Panc1 (cell line): ENCODE results near the gene RFX2. TPM values are rescaled to one million over a fixed set of nuclear protein-coding genes. Genes with fewer than 3 reads are reported as not detected.

Experiments used
- ATAC-seq: fragments of 200-7000 bp; cut with Tn5 transposase; 2 replicates; pipeline ENCODE4 v1.9.1; 2020; ENCODE audit warnings: mild to moderate bottlenecking, moderate library complexity
- BruUV-seq: library from RNA; stranded (reverse); fragments of 400-500 nt; replicated peaks from 2 replicates; lab custom pipeline; 2021; lab: Mats Ljungman, UMichigan
- CTCF ChIA-PET: fragments of 300-600 bp; sonication (Branson Sonifier 250); formaldehyde crosslinking; loops from one replicate; lab custom pipeline; 2022; ENCODE audit warnings: antibody characterized with exemption; lab: Charles Lee
- POLR2A ChIA-PET: fragments of 300-600 bp; sonication (Branson Sonifier 250); formaldehyde crosslinking; loops from one replicate; lab custom pipeline; 2022; ENCODE audit warnings: antibody characterized with exemption; lab: Charles Lee
- DNase-seq: peaks from one replicate; pipeline ENCODE4 v3.0.0-alpha.2; 2010; ENCODE audit warnings: low read depth, low spot score
- H3K27ac ChIP-seq: 2 replicates; pipeline ENCODE4 v1.5.1; 2011; ENCODE audit warnings: mild to moderate bottlenecking, low read length, inconsistent platforms
- H3K27me3 ChIP-seq: fragments of 200-500 bp; sonication (Bioruptor generic); 2 replicates; pipeline ENCODE4 v1.6.0; 2014; ENCODE audit warnings: low read length, inconsistent platforms; ENCODE audit not compliant: control insufficient read depth, insufficient read depth
- H3K36me3 ChIP-seq: fragments of 200-500 bp; sonication (Bioruptor generic); 2 replicates; pipeline ENCODE4 v1.5.1; 2014; ENCODE audit warnings: inconsistent platforms, mild to moderate bottlenecking, low read length, moderate library complexity; ENCODE audit not compliant: control insufficient read depth, insufficient read depth
- H3K4me1 ChIP-seq: 2 replicates; pipeline ENCODE4 v1.5.1; 2011; ENCODE audit warnings: inconsistent platforms, mild to moderate bottlenecking, low read length, moderate library complexity; ENCODE audit not compliant: control insufficient read depth, insufficient read depth
- H3K4me3 ChIP-seq, 2 experiments: 2 replicates each; pipeline ENCODE4 v1.5.1; 2011 to 2012; ENCODE audit warnings: low read depth in 2 of 2, low read length in 2 of 2, mild to moderate bottlenecking in 2 of 2, inconsistent platforms in 1 of 2, moderate library complexity in 1 of 2
- H3K9me3 ChIP-seq: fragments of 200-500 bp; sonication (Bioruptor generic); 2 replicates; pipeline ENCODE4 v1.5.1; 2014; ENCODE audit warnings: low read depth, mild to moderate bottlenecking, inconsistent platforms, low read length, moderate library complexity; ENCODE audit not compliant: control insufficient read depth, insufficient read depth
- POLR2AphosphoS5 ChIP-seq: IDR thresholded peaks from 2 replicates; pipeline ENCODE4 v1.6.1; 2012; ENCODE audit warnings: mild to moderate bottlenecking, low read depth, low read length, moderate library complexity
- SIN3A ChIP-seq: IDR thresholded peaks from 2 replicates; pipeline ENCODE4 v1.6.1; 2012; ENCODE audit warnings: low read depth, mild to moderate bottlenecking, low read length, moderate library complexity, borderline replicate concordance; ENCODE audit not compliant: insufficient read depth
- TCF7L2 ChIP-seq: IDR thresholded peaks from 2 replicates; pipeline ENCODE4 v1.6.1; 2011; ENCODE audit warnings: mild to moderate bottlenecking, low read depth, low read length, inconsistent platforms
- in situ Hi-C: cut with HindIII; loops from 2 replicates; pipeline ENCODE4 v1.10.0; 2016; ENCODE audit warnings: low sequenced_read_pairs, low pct_unique_long_range_greater_than_20kb
- intact Hi-C: fragments of 100-400 bp; cut with micrococcal nuclease; formaldehyde crosslinking; loops from one replicate; pipeline ENCODE4 v1.10.0; 2022; ENCODE audit not compliant: unreplicated experiment
- total RNA-seq: library from RNA; stranded (reverse); gene quantifications from one replicate; pipeline ENCODE4 v1.2.1, GENCODE V29; 2021; ENCODE audit not compliant: unreplicated experiment
- TF ChIP-seq, protein P1 (sequence below), 2 experiments: IDR thresholded peaks; 2 replicates each; pipeline ENCODE4 v1.6.1; 2011 to 2012; ENCODE audit warnings: low read depth in 2 of 2, control low read depth in 1 of 2, low read length in 1 of 2, mild to moderate bottlenecking in 1 of 2, moderate library complexity in 1 of 2; ENCODE audit not compliant: insufficient read depth in 1 of 2
- TF ChIP-seq, protein P2 (sequence below): fragments of 450-650 bp; IDR thresholded peaks from 2 replicates; pipeline ENCODE4 v1.5.1; 2017; ENCODE audit warnings: mild to moderate bottlenecking

Gene RFX2
- total RNA-seq, 1 experiment from 2014 or later = 8.0 TPM

DNA sequence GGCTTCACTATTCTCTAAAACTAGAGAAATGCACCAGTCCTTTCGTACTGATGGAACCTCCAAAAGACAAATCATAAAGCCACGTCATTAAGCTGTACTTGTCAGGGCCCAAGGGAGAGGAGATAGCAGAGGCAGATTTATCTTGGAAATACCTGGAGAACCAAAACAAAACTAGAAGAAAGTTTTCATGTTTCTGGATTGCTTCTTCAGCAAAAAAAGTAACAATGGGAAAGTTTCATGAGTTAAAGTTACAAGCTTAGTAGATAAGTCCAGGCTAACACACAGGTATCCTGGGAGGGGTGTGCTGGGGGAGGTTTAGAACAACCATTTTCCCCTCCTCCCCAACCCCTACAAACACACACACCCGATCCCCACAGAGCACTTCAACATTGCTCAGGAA lies 154.0 kb downstream of the RFX2 start:
- in situ Hi-C loops (no loop called here), intact Hi-C loops (no loop called here)
- Histone ChIP-seq H3K4me1 (peaks cover 20% of the 10 kb centered on the region), H3K27ac (no peak overlapping the region), H3K9me3 (no peaks in the 10 kb centered on the region), H3K36me3 (no peaks in the 10 kb centered on the region), H3K4me3 (no peak overlapping the region), H3K27me3 (no peaks in the 10 kb centered on the region)
- TF ChIP-seq POLR2AphosphoS5 = no peak
- no peak for TF ChIP-seq TCF7L2
- TF ChIP-seq, protein P1, sequence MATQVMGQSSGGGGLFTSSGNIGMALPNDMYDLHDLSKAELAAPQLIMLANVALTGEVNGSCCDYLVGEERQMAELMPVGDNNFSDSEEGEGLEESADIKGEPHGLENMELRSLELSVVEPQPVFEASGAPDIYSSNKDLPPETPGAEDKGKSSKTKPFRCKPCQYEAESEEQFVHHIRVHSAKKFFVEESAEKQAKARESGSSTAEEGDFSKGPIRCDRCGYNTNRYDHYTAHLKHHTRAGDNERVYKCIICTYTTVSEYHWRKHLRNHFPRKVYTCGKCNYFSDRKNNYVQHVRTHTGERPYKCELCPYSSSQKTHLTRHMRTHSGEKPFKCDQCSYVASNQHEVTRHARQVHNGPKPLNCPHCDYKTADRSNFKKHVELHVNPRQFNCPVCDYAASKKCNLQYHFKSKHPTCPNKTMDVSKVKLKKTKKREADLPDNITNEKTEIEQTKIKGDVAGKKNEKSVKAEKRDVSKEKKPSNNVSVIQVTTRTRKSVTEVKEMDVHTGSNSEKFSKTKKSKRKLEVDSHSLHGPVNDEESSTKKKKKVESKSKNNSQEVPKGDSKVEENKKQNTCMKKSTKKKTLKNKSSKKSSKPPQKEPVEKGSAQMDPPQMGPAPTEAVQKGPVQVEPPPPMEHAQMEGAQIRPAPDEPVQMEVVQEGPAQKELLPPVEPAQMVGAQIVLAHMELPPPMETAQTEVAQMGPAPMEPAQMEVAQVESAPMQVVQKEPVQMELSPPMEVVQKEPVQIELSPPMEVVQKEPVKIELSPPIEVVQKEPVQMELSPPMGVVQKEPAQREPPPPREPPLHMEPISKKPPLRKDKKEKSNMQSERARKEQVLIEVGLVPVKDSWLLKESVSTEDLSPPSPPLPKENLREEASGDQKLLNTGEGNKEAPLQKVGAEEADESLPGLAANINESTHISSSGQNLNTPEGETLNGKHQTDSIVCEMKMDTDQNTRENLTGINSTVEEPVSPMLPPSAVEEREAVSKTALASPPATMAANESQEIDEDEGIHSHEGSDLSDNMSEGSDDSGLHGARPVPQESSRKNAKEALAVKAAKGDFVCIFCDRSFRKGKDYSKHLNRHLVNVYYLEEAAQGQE (IDR thresholded peaks at IDR 0.05; ENCODE audit: insufficient read depth in 1 of 2, low read depth in 2 of 2, low read length in 1 of 2) = no peak
- DNase-seq (no peak), ATAC-seq (no peak)
- ChIA-PET POLR2A (no interaction called here), CTCF (no interaction called here)
- BruUV-seq = no TSS peak

DNA sequence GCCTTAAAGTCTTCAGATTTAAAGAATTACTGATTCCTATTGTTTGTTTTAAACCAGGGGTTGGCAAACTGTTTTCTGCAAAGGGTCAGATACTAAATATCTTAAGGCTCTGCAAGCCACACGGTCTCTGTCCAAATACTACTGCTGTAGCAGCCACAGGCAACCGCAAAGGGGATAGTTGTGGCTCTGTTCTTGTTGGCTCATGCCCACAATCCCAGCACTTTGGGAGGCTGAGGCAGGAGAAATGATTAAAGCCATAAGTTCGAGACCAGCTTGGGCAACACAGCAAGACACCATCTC lies 154.7 kb downstream of the RFX2 start:
- H3K36me3 ChIP-seq = no peaks in the 10 kb centered on the region
- CTCF ChIA-PET = no interaction called here
- intact Hi-C loops = no loop called here
- DNase-seq (no peak), ATAC-seq (no peak)
- POLR2A ChIA-PET = no interaction called here
- no peaks in the 10 kb centered on the region for H3K27me3 ChIP-seq
- H3K4me1 ChIP-seq = peaks cover 20% of the 10 kb centered on the region
- TF ChIP-seq POLR2AphosphoS5 (no peak), TCF7L2 (no peak), SIN3A (no peak)
- TF ChIP-seq, protein P1 (IDR thresholded peaks at IDR 0.05; ENCODE audit: insufficient read depth in 1 of 2, low read depth in 2 of 2, low read length in 1 of 2) = no peak
- TF ChIP-seq, protein P2, sequence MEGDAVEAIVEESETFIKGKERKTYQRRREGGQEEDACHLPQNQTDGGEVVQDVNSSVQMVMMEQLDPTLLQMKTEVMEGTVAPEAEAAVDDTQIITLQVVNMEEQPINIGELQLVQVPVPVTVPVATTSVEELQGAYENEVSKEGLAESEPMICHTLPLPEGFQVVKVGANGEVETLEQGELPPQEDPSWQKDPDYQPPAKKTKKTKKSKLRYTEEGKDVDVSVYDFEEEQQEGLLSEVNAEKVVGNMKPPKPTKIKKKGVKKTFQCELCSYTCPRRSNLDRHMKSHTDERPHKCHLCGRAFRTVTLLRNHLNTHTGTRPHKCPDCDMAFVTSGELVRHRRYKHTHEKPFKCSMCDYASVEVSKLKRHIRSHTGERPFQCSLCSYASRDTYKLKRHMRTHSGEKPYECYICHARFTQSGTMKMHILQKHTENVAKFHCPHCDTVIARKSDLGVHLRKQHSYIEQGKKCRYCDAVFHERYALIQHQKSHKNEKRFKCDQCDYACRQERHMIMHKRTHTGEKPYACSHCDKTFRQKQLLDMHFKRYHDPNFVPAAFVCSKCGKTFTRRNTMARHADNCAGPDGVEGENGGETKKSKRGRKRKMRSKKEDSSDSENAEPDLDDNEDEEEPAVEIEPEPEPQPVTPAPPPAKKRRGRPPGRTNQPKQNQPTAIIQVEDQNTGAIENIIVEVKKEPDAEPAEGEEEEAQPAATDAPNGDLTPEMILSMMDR = no peak
- no TSS peak for BruUV-seq
- H3K27ac ChIP-seq = no peak overlapping the region
- no peak overlapping the region for H3K4me3 ChIP-seq
- in situ Hi-C loops = no loop called here
- H3K9me3 ChIP-seq = no peaks in the 10 kb centered on the region
